Eye (tissue), 1 donor: Measurements from ENCODE around the gene TM7SF2.
A peak's percentile ranks its signal among the peaks of the same experiment; 100 is the strongest.
"Not testable (repeated sequence)": the region's sequence is repeated elsewhere in the genome, so short reads cannot be mapped to it uniquely, and the experiment has no call there.

ENCODE experiments used
- DNase-seq: peaks from one replicate; pipeline ENCODE4 v3.0.0-alpha.2; 2015

Gene TM7SF2

GRCh38 chr11:65116370-65117205, 4.9 kb downstream of the TM7SF2 start:
- DNase-seq: no peak

GRCh38 chr11:65117206-65118096, 5.8 kb downstream of the TM7SF2 start, which contains the start of gene ZNHIT2:
TSS of gene ZNHIT2 (minus strand) at chr11:65117701. CDS start at chr11:65117653, 48 bp downstream.
- DNase-seq: peak; percentile 100

GRCh38 chr11:65118097-65118837, 6.6 kb downstream of the TM7SF2 start:
- no peak for DNase-seq

- DNase-seq: not testable (repeated sequence)
These were observed 7.4 kb downstream of the TM7SF2 start for GRCh38 chr11:65118891-65119669.

- no peak for DNase-seq
These were observed 8.0 kb downstream of the TM7SF2 start for GRCh38 chr11:65119670-65119995.

- DNase-seq: no peak
These were observed 9.2 kb downstream of the TM7SF2 start for GRCh38 chr11:65120831-65121230.

GRCh38 chr11:65121447-65121864, 9.8 kb downstream of the TM7SF2 start:
- peak; percentile 26 for DNase-seq

- peak; percentile 98 for DNase-seq
These were observed 10.4 kb downstream of the TM7SF2 start, which contains the start of the genes FAU and MRPL49 for GRCh38 chr11:65121865-65122696. TSS of gene FAU (minus strand) at chr11:65122134. CDS start at chr11:65121813, 321 bp downstream. TSS of gene MRPL49 (plus strand) at chr11:65122321. CDS start at chr11:65122347, 26 bp downstream.

- no peak for DNase-seq
These were observed 13.0 kb downstream of the TM7SF2 start for GRCh38 chr11:65124480-65125196.

GRCh38 chr11:65125197-65126056, 13.8 kb downstream of the TM7SF2 start:
- no peak for DNase-seq

GRCh38 chr11:65126624-65127274, 15.1 kb downstream of the TM7SF2 start:
- DNase-seq: no peak

GRCh38 chr11:65127473-65128181, 16.0 kb downstream of the TM7SF2 start:
- no peak for DNase-seq

GRCh38 chr11:65128182-65129145, 16.8 kb downstream of the TM7SF2 start:
- no peak for DNase-seq

- DNase-seq: no peak
These were observed 18.2 kb downstream of the TM7SF2 start for GRCh38 chr11:65129649-65130441.

- DNase-seq: no peak
These were observed 19.2 kb downstream of the TM7SF2 start for GRCh38 chr11:65130631-65131416.
